Activated CD4-positive, alpha-beta T cell treated with anti-CD3 and anti-CD28 coated beads, Interleukin-2, amount 50 U/mL, for 16 hours (primary cell): Measurements from ENCODE around the gene CAMP.
"Not testable (repeated sequence)": the region's sequence is repeated elsewhere in the genome, so short reads cannot be mapped to it uniquely, and the experiment has no call there.

Experiments
- DNase-seq: peaks from one replicate; pipeline ENCODE4 v3.0.0-alpha.2; 2020

The CAMP gene, protein sequence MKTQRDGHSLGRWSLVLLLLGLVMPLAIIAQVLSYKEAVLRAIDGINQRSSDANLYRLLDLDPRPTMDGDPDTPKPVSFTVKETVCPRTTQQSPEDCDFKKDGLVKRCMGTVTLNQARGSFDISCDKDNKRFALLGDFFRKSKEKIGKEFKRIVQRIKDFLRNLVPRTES

GRCh38 chr3:48222616-48223513 is at the start of gene CAMP:
TSS of gene CAMP (plus strand) at chr3:48223495. CDS start at chr3:48223512, 17 bp downstream.
- DNase-seq, result no peak

GRCh38 chr3:48178072-48178471 is 45.2 kb upstream of the CAMP start:
- DNase-seq, result no peak

- no peak for DNase-seq
Observed at GRCh38 chr3:48180021-48180420, 43.3 kb upstream of the CAMP start.

- no peak for DNase-seq
Observed at GRCh38 chr3:48180531-48181253, 42.6 kb upstream of the CAMP start.

DNA sequence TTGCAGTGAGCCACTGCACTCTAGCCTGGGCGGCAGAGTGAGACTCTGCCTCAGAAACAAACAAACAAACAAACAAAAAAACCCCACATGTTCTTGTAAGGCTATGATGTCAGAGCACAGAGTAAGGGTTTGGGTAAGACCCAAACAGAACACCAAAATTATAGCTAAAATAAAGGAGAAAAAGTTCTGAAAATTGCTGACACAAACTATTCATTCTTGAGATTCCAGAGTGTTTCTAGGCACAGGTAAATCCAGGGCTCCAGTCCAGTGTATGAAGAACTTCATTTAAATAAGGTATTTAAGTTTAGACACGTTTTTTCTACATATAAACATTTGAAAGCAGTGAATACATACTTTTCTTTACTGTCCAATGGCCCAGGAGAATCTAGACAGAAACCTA is 39.0 kb upstream of the CAMP start:
- DNase-seq, result no peak

GRCh38 chr3:48185129-48185528 is 38.2 kb upstream of the CAMP start:
- DNase-seq, result no peak

DNA sequence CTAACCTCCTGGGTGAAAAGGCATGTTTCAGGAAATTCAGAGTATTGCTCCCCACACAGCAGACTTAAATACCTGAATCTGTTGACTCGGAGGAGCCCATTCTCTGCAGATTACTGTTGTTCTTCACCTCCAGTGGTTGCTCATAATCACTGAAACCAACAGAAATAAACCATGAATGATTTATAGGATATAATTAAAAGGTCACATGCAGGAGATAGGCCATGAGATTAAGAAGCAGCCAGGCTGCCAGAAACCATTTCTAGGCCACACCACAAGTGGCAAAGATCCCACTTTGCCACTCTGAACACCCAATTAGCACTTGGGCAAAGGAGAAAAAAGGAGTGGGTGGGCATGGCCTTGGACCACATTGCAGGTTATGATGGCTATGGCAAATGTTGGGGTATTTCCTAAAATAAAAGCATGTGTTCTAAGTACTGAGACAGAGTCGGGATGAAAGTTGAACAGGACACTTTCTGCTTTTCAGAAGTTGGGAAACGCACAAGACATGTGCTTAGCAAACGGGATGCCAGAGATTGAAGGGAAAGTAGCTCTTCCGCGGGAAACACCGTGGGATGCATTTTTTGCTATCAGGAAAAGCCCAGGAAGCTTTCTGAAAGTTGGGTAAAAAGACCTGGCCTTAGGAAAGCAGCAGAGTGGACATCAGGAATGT is 36.5 kb upstream of the CAMP start:
- DNase-seq, result no peak

DNA sequence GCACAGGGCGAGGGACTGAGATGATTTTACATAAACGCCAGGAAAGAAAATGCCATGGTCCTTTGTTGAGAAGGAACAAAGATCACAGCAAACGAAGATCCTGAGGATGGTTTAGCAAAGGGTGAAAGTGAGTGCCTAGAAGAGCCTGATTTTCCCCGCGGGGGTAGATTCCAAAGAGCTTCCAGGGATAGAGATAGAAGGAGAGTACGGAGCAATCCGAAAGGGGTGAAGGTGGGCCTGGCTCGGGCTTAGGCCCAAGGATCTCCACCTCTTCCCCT is 36.1 kb upstream of the CAMP start:
- no peak for DNase-seq

- DNase-seq, result peak; percentile 9
Observed at GRCh38 chr3:48187579-48188265, 35.6 kb upstream of the CAMP start.

DNA sequence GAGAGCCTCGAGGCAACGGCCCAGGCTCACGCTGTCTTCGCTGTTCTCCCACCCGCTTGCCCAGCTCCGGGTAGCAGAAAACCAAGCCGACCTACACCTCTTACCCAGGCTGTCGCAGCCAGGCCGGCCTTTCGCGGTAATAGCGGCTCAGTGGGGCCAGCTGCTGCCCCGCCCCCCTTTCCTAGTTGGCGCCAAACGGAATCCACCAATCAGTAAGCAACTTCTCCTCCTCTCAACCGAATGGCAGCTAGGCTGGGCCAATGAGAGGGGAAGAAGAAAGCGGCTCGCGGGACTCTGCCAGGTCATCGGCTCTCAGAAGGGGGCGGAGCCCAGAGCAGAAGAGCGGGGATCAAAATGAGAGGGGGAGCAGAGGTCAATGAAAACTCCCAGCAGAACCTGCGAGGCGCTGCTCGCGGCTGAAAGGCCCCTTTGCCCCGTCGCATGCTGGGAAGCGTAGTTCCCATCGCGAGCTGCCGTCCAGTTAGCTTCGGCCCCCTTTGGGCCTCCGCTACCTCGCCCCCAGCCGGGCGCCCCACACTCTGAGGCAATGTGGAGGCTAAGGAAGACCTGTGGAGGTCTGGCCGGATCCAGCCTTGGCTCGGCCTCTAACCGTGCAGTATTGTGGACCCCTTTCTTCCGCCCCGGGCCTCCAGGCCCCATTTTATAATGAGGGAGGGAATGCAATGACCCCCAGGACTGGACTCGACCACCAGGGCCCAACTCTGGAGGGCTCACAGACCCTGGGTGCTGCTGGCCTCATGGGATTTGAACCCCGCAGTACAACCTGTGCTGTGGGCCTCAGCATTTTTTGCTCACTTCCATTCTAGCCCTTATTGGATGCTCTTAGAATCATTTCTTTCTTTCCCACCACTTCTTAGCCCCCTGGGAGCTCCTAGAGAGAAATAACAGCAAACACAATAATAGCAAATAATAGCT is 34.8 kb upstream of the CAMP start, which contains the start of gene CDC25A:
Gene CDC25A (minus strand): TSS at position 152 of the 936 bp plus-strand sequence. CDS start 470 bp downstream, outside the sequence.
- peak; percentile 100 for DNase-seq

- no peak for DNase-seq
Observed at GRCh38 chr3:48189321-48189720, 34.0 kb upstream of the CAMP start.

DNA sequence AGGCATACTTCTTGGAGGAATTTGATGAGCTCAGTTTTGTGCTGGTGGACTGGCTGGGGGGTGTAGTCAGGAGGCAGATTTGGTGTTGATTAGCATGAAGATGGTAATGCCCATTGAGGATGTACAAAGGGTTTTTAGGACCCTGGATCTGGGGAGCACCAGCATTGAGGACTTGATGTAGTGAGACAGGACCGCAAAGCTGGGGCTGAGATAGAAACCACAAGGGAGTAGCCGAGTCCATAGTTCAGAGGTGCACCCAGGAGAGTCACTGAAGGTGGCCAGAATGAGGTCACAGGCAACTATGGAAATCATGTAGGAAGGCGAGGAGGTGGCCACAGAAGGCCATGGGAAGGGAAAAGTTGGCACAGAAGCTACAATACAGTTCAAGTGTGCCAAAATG is 32.4 kb upstream of the CAMP start:
- no peak for DNase-seq

- DNase-seq, result peak; percentile 28
Observed at GRCh38 chr3:48194446-48195071, 28.7 kb upstream of the CAMP start.

DNA sequence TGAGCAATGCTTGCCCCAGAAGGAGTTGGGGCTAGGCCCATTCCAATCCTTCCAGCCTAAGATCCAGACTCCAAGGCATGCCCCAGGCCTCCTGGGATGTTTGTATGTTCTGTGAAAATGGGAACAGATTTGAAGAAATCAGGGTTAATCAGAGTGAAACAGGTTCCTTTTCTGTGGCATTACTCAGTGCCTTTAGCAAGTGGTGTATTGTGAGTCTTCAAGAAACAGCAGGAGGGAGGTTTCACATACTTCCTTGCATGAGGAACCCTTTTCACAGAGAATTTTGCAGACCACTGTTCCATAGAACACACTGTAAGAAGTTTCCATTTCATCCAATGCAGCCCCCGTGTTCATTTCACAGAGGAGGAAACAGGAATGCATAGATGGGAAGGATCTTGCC is 26.7 kb upstream of the CAMP start:
- no peak for DNase-seq

DNA sequence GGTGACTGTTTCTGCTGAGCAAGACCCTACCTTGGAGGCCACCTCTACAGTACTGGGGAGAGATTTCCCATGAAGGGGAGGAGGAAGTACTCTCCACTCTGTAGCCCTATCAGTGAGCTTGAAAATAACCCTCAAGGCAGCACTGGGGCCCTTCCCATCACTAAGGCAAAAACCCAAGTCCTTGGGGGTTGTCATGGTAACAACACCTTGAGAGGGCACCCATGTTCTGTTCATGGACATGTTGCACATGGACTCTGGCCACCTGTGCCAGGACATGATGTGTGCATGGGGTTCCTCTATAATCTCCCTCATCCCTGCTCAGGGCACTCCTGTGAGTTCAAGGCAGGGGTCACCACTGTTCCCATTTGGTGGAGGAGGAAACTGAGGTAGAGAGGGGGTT is 24.2 kb upstream of the CAMP start:
- no peak for DNase-seq

- DNase-seq, result no peak
Observed at GRCh38 chr3:48202632-48203031, 20.7 kb upstream of the CAMP start.

- DNase-seq, result no peak
Observed at GRCh38 chr3:48208076-48208475, 15.2 kb upstream of the CAMP start.

DNA sequence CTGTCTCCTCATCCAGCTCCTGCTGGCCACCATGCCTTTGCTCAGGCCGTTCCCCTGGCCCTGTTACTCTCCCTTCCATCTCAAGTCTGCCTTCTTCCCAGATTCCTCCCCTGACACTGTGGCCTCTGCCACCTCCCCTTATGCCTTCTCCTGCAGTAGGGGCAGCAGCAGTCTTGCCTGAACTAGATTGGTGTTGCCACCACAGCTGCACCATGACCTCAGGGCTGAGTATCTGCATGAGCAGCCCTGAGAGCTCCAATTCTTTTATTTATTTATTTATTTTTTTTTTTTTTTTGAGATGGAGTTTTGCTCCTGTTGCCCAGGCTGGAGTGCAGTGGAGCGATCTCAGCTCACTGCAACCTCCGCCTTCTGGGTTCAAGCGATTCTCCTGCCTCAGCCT is 13.8 kb upstream of the CAMP start:
- DNase-seq, result no peak

DNA sequence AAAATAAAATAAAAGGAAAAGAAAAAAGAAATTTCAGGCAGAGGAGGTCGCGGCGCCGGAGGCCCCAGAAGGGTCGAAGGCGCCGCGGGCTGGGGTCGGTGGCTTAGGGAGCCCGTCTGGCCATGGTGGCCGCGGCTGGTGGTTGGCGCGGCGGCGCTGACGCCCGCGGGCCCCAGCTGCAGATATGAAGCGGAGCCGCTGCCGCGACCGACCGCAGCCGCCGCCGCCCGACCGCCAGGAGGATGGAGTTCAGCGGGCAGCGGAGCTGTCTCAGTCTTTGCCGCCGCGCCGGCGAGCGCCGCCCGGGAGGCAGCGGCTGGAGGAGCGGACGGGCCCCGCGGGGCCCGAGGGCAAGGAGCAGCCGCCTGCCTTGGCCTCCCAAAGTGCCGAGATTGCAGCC is 12.8 kb upstream of the CAMP start:
- not testable (repeated sequence) for DNase-seq

DNA sequence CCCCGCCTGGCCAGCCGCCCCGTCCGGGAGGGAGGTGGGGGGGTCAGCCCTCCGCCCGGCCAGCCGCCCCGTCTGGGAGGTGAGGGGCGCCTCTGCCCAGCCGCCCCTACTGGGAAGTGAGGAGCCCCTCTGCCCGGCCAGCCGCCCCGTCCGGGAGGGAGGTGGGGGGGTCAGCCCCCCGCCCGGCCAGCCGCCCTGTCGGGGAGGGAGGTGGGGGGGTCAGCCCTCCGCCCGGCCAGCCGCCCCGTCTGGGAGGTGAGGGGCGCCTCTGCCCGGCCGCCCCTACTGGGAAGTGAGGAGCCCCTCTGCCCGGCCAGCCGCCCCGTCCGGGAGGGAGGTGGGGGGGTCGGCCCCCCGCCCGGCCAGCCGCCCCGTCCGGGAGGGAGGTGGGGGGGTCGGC is 11.5 kb upstream of the CAMP start:
- DNase-seq, result not testable (repeated sequence)

DNA sequence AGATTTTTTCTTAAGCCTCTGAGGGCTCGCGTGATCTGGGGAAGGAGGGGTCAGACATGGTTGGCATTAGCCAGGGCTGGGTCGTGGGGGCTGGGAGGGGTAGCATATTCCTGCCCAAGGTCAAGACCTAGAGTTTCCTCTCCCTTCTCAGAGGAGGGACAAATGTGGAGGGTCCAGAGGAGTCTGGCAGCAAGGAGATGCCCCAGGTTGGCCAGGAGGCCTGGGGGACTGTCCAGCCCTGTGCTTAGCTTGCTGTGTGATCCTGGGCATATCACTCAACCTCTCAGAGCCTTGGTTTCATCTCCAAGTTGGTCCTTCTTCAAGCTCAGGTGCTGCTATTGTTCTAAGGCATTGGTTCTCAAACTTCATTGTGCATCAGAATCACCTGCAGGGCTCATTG is 9.1 kb upstream of the CAMP start:
- no peak for DNase-seq
